ENCODE results near the gene STAB2. TPM values are rescaled to one million over a fixed set of nuclear protein-coding genes. Genes with fewer than 3 reads are reported as not detected.

Gene STAB2
- polyA plus RNA-seq, 1 of the 3 experiments (the other 2 are of a cell fraction): not detected

- ChIA-PET POLR2A (no interaction called here), CTCF (no interaction called here)
- Histone ChIP-seq H3K79me2 (ENCODE audit: insufficient read depth) (no peaks in the 10 kb centered on the region), H3F3A (replicated peaks; ENCODE audit: insufficient read depth) (no peaks in the 10 kb centered on the region), H3K9me3 (no peaks in the 10 kb centered on the region), H3K4me2 (no peak overlapping the region), H3K4me1 (ENCODE audit: control insufficient read depth in 1 of 2, insufficient read depth in 2 of 2, low read depth in 1 of 2, low read length in 1 of 2) (peaks cover 0 to 8% of the 10 kb centered on the region in 2 experiments; a peak in 2 of 4 replicates), H3K36me3 (replicated peaks in 1 of 2; ENCODE audit: control insufficient read depth in 1 of 2, insufficient read depth in 2 of 2, low read length in 1 of 2) (no peaks in the 10 kb centered on the region), H3K9me2 (no peaks in the 10 kb centered on the region), H3K27ac (ENCODE audit: low read depth in 2 of 2, low read length in 1 of 2) (no peak overlapping the region), H2AFZ (ENCODE audit: low read depth) (no peak overlapping the region), H4K20me1 (ENCODE audit: insufficient read depth) (no peaks in the 10 kb centered on the region), H3K27me3 (ENCODE audit: insufficient read depth) (no peaks in the 10 kb centered on the region), H3K4me3 (ENCODE audit: low read depth in 2 of 2, low read length in 1 of 2) (no peak overlapping the region), H3K9ac (no peak overlapping the region)
- no peak for DNase-seq
- WGBS (ENCODE audit: low lambda C conversion rate): 66% methylated on average over 10 of the region's 10 CpGs
- TF ChIP-seq RXRA (IDR thresholded peaks at IDR 0.05; ENCODE audit: borderline replicate concordance, low read depth) (no peak), FOXJ3 (CRISPR knock-in tag; IDR thresholded peaks at IDR 0.05) (no peak), IRF3 (IDR thresholded peaks at IDR 0.05; ENCODE audit: low read depth, low read length) (no peak), TAF1 (IDR thresholded peaks at IDR 0.05; ENCODE audit: borderline replicate concordance, low read depth, low read length) (no peak), SMC3 (IDR thresholded peaks at IDR 0.05; ENCODE audit: low read depth, low read length) (no peak), ELF1 (IDR thresholded peaks at IDR 0.05) (no peak), USF1 (IDR thresholded peaks at IDR 0.05; ENCODE audit: borderline replicate concordance, low read depth) (no peak), FOSL2 (IDR thresholded peaks at IDR 0.05; ENCODE audit: borderline replicate concordance, low read depth) (no peak), YY1 (IDR thresholded peaks at IDR 0.05; ENCODE audit: low read depth) (no peak), PBX3 (IDR thresholded peaks at IDR 0.05) (no peak), MXI1 (IDR thresholded peaks at IDR 0.05; ENCODE audit: low read depth, low read length) (no peak), REST (IDR thresholded peaks at IDR 0.05; ENCODE audit: low read depth, low read length) (no peak), TEAD4 (IDR thresholded peaks at IDR 0.05; ENCODE audit: borderline replicate concordance, insufficient read depth) (no peak)
These were observed 85.5 kb downstream of the STAB2 start for GRCh38 chr12:103672401-103673119.

Data from SK-N-SH (cell line).